Neural cell (in vitro differentiated cells): ENCODE results near the gene FANCI.

Experiments
- EP300 ChIP-seq: fragments of 450-650 bp; conservative IDR thresholded peaks from 2 replicates; pipeline ENCODE4 v1.6.1; 2014; ENCODE audit warnings: antibody characterized with exemption, mild to moderate bottlenecking, moderate library complexity; ENCODE audit not compliant: poor library complexity, severe bottlenecking
- EZH2 ChIP-seq: fragments of 200-600, 300-800 bp; shearing (Covaris generic), sonication (generic); IDR thresholded peaks from 2 replicates; pipeline ENCODE4 v1.6.1; 2014; ENCODE audit warnings: antibody characterized with exemption, low read length, borderline replicate concordance, mild to moderate bottlenecking; ENCODE audit not compliant: insufficient read depth, poor library complexity, severe bottlenecking

- no peak for TF ChIP-seq EP300
- no peak for TF ChIP-seq EZH2
Measured at GRCh38 chr15:89221543-89221942, 22.2 kb upstream of the FANCI start, which contains the start of gene RLBP1.
